GM21381 (cell line): ENCODE results near the gene IVNS1ABP.
A peak's percentile ranks its signal among the peaks of the same experiment; 100 is the strongest.
"Not testable (repeated sequence)": the region's sequence is repeated elsewhere in the genome, so short reads cannot be mapped to it uniquely, and the experiment has no call there.

Experiments
- ATAC-seq: cut with Tn5 transposase; IDR thresholded peaks from one replicate; pipeline ENCODE4 v1.9.1; 2021; ENCODE audit warnings: mild to moderate bottlenecking, moderate library complexity; ENCODE audit not compliant: unreplicated experiment

IVNS1ABP gene

GRCh38 chr1:185337246-185337645 lies 20.2 kb upstream of the IVNS1ABP start:
- ATAC-seq = no peak

DNA sequence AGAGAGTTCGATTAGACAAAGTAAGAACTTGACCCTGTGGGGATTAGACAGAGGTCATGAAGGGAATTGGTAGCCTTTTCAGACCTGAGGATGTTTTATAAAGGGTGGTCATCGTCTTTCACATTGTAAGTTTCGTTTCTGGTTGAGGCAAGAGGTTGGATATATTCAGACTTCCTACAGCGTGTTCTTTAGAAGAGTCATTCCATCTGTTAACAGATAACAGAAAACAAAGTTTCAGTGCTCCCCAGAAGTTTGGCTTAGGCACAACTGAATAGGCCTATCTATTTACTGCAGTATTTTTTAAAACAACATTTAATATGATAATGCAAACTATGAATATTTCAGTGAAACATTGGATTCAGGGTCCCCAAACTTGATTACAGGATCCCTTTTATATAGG lies 17.1 kb upstream of the IVNS1ABP start:
- no peak for ATAC-seq

- no peak for ATAC-seq
These were observed 11.2 kb upstream of the IVNS1ABP start for GRCh38 chr1:185328255-185328654.

DNA sequence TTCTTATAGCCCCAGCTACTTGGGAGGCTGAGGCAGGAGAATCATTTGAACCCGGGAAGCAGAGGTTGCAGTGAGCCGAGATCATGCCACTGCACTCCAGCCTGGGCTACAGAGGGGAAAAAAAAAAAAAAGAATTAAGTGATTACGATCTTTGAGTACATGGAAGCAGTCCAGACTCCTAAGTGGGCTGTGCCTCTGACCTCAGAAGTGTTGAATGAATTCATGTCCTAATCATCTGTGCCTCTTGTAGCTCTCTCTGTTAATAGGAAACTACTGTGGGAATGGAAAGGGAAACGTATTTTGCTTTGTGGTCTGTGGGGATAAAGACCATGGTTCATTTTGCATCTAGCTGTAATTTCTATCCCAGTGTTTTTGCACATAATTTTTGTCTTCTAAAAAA lies 8.4 kb upstream of the IVNS1ABP start:
- no peak for ATAC-seq

DNA sequence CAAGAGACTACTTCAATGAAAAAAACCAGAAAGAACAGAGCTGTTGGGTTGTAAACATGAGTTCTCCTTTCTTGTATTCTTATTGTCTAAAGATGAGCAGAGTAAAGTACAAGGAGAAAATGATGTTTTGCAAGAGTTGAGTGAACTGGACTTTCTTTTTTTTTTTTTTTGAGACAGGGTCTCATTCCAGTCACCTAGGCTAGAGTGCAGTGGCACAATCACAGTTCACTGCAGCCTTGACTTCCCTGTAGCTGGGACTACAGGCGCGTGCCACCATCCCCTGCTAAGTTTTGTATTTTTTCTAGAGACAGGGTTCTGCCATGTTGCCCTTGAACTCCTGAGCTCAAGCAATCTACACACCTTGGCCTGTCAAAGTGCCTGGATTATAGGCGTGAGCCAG lies 7.1 kb upstream of the IVNS1ABP start:
- ATAC-seq = no peak

DNA sequence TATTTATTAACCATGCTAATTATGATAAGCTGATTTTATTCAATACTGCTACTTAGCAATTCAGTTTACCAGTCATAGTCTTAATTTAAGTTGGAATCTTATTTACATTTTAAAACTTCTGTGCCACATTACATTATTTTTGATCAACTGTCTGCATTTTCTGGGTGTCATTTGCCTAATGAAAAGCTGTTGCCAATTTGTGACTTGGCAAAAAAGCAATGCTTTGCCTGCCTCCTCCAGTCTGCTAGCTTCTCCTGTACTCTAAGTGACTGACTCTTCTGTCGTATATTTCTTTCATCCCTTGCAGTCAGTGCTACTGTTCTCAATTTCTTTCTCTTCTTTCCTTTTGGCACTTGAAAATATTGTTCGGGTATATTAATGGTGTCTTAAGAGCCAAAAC lies 5.6 kb upstream of the IVNS1ABP start:
- no peak for ATAC-seq

- ATAC-seq = not testable (repeated sequence)
These were observed 4.7 kb upstream of the IVNS1ABP start for GRCh38 chr1:185321653-185322221.

GRCh38 chr1:185321104-185321503 lies 4.1 kb upstream of the IVNS1ABP start:
- ATAC-seq = not testable (repeated sequence)

DNA sequence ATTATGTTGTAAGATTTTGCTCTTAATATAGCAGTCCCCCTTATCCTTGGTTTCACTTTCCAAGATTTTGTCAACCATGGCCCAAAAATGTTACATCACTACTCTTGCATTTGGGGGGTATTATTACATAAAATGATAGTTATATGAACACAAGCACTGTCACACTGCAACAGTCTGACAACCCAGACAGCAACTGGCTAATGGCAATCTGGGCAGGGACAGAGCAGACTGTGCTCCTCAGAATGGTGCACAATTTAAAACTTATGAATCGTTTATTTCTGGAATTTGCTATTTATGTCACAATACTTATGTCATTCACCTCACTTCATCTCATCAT lies 2.1 kb upstream of the IVNS1ABP start:
- ATAC-seq = no peak

GRCh38 chr1:185318431-185319138 lies 1.5 kb upstream of the IVNS1ABP start:
- ATAC-seq = no peak

DNA sequence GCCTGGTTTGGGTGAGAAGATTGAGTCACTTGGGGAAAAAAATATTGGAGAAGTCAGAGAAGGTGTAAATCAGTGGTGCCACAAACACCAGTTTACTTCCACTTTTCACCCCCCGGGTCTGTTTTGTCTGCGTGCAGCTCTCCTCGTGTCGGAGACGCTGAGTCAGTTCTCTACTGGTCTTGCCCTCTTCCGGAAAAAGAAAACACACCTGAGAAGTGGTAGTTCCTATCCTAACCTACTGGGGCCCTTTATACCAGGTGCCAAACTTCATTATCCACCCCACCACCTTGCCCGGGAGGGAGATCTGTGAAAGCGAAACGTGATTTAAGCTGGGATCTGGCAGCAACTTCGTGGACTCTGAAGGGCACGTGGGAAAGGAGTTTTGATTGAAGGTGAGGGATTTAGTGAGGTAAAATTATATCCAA lies 855 bp upstream of the IVNS1ABP start:
- peak; percentile 48 for ATAC-seq

DNA sequence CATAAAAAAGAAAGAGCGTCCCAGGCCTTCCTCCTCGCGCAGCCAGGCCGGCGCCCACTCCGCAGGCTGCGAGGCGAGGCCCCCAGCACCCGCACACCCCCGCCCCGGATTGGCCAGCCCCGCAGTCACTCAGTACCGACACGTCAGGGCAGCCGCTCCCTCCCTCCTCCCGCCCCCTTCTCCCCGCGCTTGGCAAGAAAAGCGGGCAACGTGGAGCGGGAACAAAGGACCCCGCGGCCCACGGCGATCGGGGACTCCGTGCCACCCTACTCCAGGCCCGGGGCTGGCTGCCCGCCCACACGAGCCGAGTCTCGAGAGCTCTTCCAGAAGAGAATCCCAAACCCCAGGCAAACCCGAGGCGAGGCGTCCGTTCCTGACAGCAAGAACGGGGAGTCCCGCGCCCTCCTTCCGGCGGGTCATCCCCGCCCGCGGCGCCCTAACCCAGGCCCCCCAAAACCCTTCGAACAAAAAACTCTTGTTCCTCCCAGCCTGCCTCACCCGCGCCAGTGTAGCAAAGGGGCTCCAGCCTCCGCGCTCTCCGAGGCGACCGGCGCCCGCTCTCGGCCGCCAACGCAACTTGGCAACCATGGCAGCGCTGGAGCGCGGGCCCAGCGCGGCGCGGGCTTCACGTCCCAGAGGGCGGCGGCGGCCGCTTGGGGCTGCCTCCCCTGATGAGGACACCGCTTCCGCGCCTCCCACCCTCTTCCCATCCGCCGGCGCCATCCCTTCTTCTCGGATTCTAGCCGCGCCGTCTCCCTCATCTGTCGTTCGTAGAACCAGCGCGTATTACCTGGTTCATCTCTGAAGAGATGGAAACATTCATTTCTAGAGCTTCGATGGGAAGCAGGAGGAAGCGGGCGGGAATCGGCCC lies 645 bp downstream of the IVNS1ABP start:
- peak; percentile 45 for ATAC-seq

GRCh38 chr1:185315445-185316071 lies 1.5 kb downstream of the IVNS1ABP start:
- ATAC-seq = no peak

DNA sequence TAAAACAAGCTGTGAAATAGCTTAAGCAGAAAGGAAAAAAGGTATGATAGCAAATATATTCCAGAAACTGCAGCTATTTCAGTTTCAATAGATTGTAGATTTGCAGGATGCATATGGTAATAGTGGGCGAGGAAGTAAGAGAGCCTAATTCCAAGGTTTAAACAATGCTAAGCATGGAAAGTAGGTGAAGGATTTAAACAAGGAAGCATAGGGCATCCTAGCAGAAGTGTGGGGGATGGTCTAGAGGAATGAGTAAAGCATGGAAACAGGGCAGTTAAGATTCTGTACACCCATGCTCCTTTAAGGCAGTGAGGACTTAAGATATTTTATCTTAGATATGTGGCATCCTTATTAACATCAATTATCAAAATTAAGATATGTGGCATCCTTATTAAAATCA lies 2.6 kb downstream of the IVNS1ABP start:
- ATAC-seq = no peak

- ATAC-seq = no peak
These were observed 4.5 kb downstream of the IVNS1ABP start for GRCh38 chr1:185312361-185313138.

- ATAC-seq = no peak
These were observed 5.3 kb downstream of the IVNS1ABP start for GRCh38 chr1:185311589-185312225.

- no peak for ATAC-seq
These were observed 7.5 kb downstream of the IVNS1ABP start for GRCh38 chr1:185309566-185309965.

- no peak for ATAC-seq
These were observed 8.9 kb downstream of the IVNS1ABP start for GRCh38 chr1:185308126-185308525.

DNA sequence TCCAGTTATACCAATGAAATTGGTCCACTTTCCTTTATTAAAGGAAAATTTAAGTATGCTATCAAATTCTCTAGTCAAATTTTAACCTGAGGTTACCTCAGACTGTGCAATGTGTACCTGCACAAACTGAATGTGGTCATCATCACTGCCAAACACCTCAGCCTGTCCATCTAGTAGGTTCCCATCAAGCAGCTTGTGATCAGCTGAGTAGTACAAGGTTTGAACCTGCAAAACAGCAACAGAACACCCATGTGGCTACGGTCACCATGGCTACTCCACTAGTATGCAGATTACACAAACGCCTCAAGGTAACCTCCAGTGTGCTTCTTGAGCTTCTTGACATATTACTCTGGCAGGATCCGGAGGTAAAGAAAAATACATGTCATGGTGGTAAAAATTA lies 11.6 kb downstream of the IVNS1ABP start:
- ATAC-seq = no peak

DNA sequence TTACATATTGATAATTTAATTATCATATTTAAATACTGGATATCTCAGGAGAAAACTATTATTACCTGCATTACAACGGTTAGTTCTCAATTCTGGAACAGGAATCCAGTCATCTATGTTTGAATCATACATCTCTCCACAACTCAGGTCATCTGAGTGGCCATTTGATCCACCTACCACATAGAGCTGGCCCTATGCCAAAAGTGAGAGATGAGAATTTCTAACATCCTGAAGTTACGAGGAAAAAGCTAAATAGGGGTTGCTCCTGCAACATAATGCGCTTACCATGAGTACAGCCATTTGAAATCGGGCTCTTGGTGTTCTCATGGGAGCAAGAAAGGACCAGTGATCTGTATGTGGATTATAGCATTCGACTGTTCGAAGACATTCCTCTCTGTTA lies 16.9 kb downstream of the IVNS1ABP start:
- ATAC-seq = no peak
